ENCODE measurements around the gene ERVFRD-1. TPM values are rescaled to one million over a fixed set of nuclear protein-coding genes. Genes with fewer than 3 reads are reported as not detected.
A peak's percentile ranks its signal among the peaks of the same experiment; 100 is the strongest.
"Not testable (repeated sequence)": the region's sequence is repeated elsewhere in the genome, so short reads cannot be mapped to it uniquely, and the experiment has no call there.

The ERVFRD-1 gene
- total RNA-seq, 1 experiment from 2014 or later = 0.17 TPM

- peak; percentile 64 for DNase-seq (ENCODE audit: low spot score)
- in situ Hi-C loops (cut with HindIII; ENCODE audit: low sequenced_read_pairs) = no loop called here
Measured at GRCh38 chr6:11094411-11094851, 17.1 kb downstream of the ERVFRD-1 start.

- in situ Hi-C loops (cut with HindIII; ENCODE audit: low sequenced_read_pairs) = no loop called here
- peak; percentile 98 for DNase-seq (ENCODE audit: low spot score)
Measured at GRCh38 chr6:11093626-11094410, 17.7 kb downstream of the ERVFRD-1 start, which contains the start of gene SMIM13. Gene SMIM13 (plus strand): TSS chr6:11093834. CDS start chr6:11094314, 480 bp downstream.

GRCh38 chr6:11093376-11093625 is 18.2 kb downstream of the ERVFRD-1 start:
- no peak for DNase-seq (ENCODE audit: low spot score)
- in situ Hi-C loops (cut with HindIII; ENCODE audit: low sequenced_read_pairs) = no loop called here

GRCh38 chr6:11092668-11093375 is 18.7 kb downstream of the ERVFRD-1 start:
- in situ Hi-C loops (cut with HindIII; ENCODE audit: low sequenced_read_pairs) = no loop called here

DNA sequence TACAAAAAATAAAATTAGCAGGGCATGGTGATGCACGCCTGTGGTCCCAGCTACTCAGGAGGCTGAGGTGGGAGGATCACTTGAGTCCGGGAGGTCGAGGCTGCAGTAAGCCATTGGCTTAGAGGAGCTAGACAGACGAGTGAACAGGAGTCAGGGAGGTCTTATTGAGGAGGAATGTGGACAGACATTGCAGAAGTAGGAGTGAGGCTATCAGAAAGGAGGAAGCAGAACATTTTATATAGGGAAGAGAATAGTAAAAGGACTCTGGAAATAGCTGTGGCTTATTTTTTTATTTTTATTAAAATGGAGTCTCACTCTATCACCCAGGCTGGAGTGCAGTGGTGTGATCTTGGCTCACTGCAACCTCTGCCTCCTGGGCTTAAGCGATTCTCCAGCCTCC is 20.4 kb downstream of the ERVFRD-1 start:
- in situ Hi-C loops (cut with HindIII; ENCODE audit: low sequenced_read_pairs); DNase-seq (ENCODE audit: low spot score): not testable (repeated sequence)

More at GRCh38 chr6:11092668-11093375, 18.7 kb downstream of the ERVFRD-1 start:
- DNase-seq (ENCODE audit: low spot score) = no peak

GRCh38 chr6:11089695-11090094 is 21.8 kb downstream of the ERVFRD-1 start:
- in situ Hi-C loops (cut with HindIII; ENCODE audit: low sequenced_read_pairs) = no loop called here
- DNase-seq (ENCODE audit: low spot score) = no peak

- in situ Hi-C loops (cut with HindIII; ENCODE audit: low sequenced_read_pairs); DNase-seq (ENCODE audit: low spot score): not testable (repeated sequence)
Measured at GRCh38 chr6:11087141-11087812, 24.2 kb downstream of the ERVFRD-1 start.

- DNase-seq (ENCODE audit: low spot score) = no peak
- in situ Hi-C loops (cut with HindIII; ENCODE audit: low sequenced_read_pairs) = no loop called here
Measured at GRCh38 chr6:11085758-11086435, 25.6 kb downstream of the ERVFRD-1 start.

DNA sequence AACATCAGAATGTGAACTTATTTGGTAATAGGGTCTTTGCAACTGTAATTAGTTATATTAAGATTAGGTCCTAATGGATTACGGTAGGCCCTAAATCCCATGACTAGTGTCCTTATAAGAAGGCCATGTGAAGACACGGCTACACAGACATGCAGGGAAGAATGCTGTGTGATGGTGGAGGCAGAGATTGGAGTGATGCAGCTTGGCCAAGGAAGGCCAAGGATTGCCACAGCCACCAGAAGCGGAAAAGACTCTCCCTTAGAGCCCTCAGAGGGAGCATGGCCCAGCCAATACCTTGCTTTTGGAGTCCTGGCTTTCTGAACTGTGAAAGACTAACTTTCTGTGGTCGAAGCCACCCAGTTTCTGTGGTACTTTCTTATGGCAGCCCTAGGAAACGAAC is 27.6 kb downstream of the ERVFRD-1 start:
- no peak for DNase-seq (ENCODE audit: low spot score)
- in situ Hi-C loops (cut with HindIII; ENCODE audit: low sequenced_read_pairs) = no loop called here

- no peak for DNase-seq (ENCODE audit: low spot score)
- in situ Hi-C loops (cut with HindIII; ENCODE audit: low sequenced_read_pairs) = no loop called here
Measured at GRCh38 chr6:11083491-11083890, 28.0 kb downstream of the ERVFRD-1 start.

DNA sequence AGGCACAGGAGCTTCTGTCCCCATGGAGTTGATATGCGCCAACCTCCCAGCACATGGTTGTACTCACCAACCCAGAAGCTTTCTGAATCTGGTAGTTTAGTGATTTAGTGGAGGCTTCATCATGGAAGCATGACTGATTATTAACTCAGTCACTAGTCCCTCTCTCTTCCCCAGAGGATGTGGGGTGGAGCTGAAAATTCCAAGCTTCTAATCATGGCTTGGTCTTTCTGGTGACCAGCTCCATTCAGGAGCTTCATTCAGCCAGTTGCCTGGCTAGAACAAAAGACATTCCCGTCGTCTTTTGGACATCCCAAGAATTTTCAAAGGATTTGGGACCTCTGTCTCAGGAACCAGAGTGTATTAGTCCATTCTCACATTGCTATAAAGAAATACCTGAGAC is 31.2 kb downstream of the ERVFRD-1 start:
- in situ Hi-C loops (cut with HindIII; ENCODE audit: low sequenced_read_pairs) = no loop called here
- no peak for DNase-seq (ENCODE audit: low spot score)

- no peak for DNase-seq (ENCODE audit: low spot score)
- in situ Hi-C loops (cut with HindIII; ENCODE audit: low sequenced_read_pairs) = no loop called here
Measured at GRCh38 chr6:11078266-11078665, 33.3 kb downstream of the ERVFRD-1 start.

GRCh38 chr6:11076540-11076939 is 35.0 kb downstream of the ERVFRD-1 start:
- no peak for DNase-seq (ENCODE audit: low spot score)
- in situ Hi-C loops (cut with HindIII; ENCODE audit: low sequenced_read_pairs) = no loop called here

GRCh38 chr6:11072101-11072500 is 39.4 kb downstream of the ERVFRD-1 start:
- DNase-seq (ENCODE audit: low spot score) = no peak
- in situ Hi-C loops (cut with HindIII; ENCODE audit: low sequenced_read_pairs) = no loop called here

DNA sequence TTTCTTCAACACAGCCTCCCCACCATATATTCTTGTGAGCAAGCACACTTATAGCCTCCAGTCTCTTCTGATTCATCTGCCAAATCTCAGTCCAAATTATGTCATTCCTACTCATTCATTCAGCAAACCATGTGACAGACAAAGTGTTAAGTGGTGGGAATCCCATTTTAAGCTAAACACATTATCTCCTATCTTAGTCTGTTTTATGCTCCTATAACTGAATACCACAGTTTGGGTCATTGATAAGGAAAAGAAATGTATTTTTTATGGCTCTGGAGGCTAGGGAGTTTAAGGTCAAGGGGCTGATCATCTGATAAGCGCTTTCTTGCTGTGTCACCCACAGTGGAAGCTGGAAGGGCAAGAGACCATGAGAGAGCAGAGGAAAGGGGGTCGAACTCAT is 41.8 kb downstream of the ERVFRD-1 start:
- in situ Hi-C loops (cut with HindIII; ENCODE audit: low sequenced_read_pairs) = no loop called here
- DNase-seq (ENCODE audit: low spot score) = no peak

- DNase-seq (ENCODE audit: low spot score) = peak; percentile 8
- in situ Hi-C loops (cut with HindIII; ENCODE audit: low sequenced_read_pairs) = no loop called here
Measured at GRCh38 chr6:11067348-11067747, 44.2 kb downstream of the ERVFRD-1 start.

- DNase-seq (ENCODE audit: low spot score) = no peak
- in situ Hi-C loops (cut with HindIII; ENCODE audit: low sequenced_read_pairs) = no loop called here
Measured at GRCh38 chr6:11066505-11067347, 44.8 kb downstream of the ERVFRD-1 start.

- in situ Hi-C loops (cut with HindIII; ENCODE audit: low sequenced_read_pairs) = no loop called here
- no peak for DNase-seq (ENCODE audit: low spot score)
Measured at GRCh38 chr6:11065436-11066202, 45.9 kb downstream of the ERVFRD-1 start.
